ENCODE results near the gene GRM3.

GRM3 gene

DNA sequence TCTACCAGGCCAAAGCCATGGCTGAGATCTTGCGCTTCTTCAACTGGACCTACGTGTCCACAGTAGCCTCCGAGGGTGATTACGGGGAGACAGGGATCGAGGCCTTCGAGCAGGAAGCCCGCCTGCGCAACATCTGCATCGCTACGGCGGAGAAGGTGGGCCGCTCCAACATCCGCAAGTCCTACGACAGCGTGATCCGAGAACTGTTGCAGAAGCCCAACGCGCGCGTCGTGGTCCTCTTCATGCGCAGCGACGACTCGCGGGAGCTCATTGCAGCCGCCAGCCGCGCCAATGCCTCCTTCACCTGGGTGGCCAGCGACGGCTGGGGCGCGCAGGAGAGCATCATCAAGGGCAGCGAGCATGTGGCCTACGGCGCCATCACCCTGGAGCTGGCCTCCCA lies 142.7 kb downstream of the GRM3 start:
- DNase-seq (ENCODE audit: low read depth, low spot score), result no peak

DNA sequence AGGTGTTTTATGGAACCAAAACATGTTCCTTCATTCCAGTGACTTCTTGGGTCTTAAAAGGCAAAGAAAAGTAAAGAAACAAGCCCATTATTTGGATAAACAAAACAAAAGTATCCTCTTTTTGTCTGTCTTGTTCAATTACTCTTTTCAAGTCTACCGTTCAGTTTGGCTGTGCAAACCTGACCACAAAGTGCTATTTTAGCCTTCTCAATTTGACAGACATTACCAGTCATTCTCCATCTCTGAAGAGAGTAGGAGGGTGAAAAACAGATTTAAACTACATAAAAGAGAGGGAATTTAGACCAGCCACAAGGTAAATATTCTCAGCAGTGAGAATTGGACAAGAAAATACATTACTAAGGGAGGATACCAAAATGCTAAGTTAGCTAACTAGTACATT lies 145.2 kb downstream of the GRM3 start:
- no peak for DNase-seq (ENCODE audit: low read depth, low spot score)

DNA sequence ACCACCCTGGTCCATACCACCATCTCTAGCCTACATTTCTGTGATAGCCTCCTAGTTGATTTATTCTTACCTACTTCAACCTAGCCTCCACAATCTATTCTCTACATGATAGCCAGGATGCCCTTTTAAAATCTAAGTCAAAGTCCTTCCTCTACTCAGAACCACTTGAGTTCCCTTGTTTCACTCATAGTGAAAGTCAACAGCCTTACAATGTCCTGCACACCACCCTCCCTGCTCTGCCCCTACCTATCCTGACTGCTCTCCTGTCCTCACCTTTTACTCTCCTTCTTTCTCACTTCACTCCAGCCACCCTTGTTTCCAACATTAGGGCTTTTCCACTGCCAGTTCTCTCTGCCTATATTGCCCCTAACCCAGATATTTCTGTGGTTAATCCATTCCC lies 146.7 kb downstream of the GRM3 start:
- DNase-seq (ENCODE audit: low read depth, low spot score), result no peak

DNA sequence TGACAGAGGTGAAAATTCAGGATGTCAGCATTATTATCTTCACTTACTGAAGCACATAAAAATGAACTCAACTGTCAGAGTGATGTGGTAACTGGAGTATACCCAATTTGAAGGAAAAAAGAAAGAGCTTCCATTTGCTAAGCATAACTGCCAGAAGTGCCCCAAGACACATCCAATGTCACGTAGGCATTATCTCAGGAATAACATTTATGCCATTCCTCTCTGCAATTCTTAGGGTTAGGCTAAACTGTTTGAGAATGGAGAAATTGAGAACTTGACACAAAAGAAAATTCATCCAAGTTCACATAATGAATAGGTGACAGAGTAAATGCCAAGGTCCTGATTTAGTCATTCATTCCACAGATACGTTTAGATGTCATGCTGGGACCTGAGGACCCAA lies 148.6 kb downstream of the GRM3 start:
- DNase-seq (ENCODE audit: low read depth, low spot score), result no peak

DNA sequence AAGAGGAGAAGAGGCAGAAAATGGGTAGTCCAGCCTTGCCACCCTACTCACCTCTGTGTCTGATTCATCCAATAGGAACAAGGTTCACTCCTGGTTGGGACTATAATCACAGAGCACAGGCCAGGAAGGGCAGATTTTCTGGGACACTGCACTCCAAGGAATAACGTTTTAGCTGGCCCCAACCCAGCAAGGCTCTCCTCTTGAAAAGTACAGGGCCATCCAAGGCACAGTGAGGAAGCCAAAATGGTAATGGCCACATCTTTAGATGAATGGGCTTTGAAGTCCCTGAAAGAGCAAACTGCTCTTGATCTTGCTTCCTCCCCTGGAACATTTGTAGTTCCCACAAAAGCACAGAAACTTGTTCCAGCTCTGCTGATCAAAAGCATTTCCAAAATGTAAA lies 149.4 kb downstream of the GRM3 start:
- DNase-seq (ENCODE audit: low read depth, low spot score), result no peak

DNA sequence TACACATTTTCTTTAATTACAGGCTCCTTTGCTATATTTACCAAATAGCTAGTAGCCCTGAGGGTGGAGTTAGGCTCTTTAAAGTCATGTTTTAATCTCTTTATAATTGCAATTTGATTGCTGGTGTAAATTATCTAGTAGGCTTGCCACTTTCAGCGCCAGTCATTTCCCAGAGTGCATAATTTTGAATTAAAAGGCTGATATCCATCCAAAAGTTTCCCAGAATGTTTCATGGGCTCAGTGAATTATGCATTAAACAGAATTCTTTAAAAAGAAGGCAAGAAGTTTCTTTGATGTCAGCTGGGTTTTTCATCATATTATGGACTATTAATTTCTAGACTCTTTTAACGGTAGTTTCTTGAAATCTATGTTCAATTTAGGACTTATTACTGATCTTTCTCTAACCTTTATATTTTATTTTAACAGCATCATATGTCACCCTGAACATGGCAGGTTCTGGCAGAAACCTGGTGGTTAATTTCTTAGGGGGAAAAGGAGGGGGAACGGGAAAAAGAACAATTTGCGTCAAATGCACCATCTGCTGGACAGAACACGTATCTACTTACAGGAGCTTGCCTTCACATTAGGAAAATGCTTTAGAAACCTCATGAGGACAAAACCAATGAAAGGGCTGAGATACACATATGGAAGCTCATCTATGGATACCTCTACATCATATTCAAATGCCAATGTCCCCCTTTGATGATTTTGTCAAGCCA lies 171.1 kb downstream of the GRM3 start:
- peak; percentile 20 for DNase-seq (ENCODE audit: low read depth, low spot score)

DNA sequence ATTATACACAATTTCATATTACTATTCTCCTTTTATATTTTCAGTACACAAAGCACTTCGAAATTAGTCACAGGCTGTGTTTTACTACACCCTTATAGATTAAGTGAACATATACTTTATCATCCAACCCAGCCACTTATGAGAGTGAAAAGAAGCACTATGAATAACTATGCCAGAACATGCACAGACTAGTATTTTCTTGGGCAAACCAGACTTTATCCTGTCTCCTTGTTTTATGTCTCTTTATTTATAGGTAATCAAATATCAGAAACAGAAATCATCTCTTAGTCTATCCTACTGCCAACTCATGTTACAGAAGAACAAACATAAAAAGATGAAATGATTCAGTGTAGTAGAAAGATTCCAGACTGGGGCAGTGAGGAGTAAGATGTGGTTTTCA lies 171.8 kb downstream of the GRM3 start:
- no peak for DNase-seq (ENCODE audit: low read depth, low spot score)

DNA sequence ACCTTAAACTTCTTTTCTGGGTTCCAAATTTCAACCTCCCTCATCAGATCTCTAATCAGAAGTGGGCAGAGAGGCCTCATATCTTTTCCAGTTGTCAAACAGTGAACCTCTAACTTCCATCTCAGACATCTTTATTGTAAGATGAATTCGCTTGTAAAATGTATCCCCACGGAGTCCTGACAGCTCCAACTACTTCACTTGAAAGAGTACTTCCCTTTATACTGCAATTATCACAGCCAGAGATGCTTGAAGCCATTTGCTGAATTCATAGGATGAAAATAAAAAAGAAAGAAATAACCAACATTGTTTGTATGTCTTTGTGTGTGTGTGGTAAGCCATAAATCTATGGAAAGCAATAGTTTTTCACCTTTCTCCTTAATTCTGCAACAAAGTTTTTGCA lies 175.2 kb downstream of the GRM3 start:
- no peak for DNase-seq (ENCODE audit: low read depth, low spot score)

DNA sequence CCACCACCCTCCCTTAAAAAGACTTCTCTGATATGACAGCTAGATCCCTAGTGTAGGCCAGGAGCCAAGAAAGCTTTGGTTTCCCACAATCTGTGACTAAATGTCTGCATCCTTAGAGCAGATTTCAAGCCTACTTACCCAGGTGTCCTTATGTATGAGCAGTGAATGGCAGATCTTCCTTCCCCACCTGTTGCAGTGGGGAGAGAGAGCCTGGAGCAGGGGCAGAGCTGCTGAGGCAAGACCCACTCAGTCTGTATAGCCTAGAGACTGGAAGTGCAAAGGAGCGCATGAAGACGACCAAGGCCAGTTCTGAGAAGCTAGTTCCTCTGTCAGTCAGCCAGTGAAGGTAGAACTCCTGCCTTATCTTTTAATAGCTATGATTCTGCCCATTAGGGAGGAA lies 180.1 kb downstream of the GRM3 start:
- no peak for DNase-seq (ENCODE audit: low read depth, low spot score)

DNA sequence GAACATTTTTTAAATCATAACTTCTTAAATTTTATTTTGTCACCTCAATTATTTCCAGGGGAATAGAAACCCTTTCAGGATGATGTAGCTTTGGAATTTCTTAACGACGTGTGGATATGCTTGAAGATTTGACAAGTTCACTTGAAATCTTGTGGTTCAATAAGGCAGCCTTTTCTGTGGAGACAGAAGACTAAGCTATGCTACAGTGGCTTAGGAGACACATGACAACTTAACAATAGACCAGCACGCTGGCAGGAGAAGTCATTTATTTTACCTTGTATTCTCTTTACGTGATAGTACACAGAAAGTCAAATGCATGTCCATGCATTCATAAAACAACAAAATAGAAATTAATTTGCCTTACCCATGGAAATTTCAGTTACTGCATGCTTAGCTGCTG lies 181.6 kb downstream of the GRM3 start:
- DNase-seq (ENCODE audit: low read depth, low spot score), result no peak

DNA sequence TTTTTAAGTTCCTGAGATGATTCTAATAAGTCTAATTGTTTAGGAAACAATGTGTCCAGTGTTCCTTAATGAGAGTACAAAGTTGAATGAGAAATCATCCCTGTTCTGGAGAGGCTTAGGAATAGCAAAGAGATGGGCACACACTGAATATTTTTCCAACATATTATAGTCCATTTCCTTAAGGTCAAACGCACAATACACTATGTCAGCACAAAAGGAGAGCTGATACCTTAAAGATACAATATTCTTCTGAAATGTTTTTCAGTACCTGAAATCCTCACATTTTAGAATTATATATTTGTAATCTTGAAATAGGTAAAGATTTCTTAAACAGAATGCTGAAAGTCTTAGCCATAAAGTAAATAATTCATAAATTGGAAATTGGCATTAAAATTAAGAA lies 183.2 kb downstream of the GRM3 start:
- no peak for DNase-seq (ENCODE audit: low read depth, low spot score)

DNA sequence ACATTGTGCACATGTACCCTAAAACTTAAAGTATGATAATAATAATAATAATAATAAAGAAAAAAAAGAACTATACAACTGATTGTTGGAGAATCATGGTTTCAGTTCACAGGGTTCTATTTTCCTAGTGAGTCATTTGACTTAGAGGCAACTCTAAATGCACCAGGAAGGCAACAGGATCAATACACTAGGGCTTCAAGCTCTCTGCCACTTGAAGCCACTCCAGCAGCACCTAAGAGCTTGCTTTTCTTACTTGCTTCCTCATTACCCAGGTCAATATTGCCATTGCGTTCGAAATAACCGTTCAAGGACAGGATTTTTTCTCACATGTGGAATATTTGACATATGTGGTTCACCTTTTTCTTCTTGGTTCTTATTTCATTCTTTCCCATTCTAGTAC lies 189.7 kb downstream of the GRM3 start:
- DNase-seq (ENCODE audit: low read depth, low spot score), result no peak

DNA sequence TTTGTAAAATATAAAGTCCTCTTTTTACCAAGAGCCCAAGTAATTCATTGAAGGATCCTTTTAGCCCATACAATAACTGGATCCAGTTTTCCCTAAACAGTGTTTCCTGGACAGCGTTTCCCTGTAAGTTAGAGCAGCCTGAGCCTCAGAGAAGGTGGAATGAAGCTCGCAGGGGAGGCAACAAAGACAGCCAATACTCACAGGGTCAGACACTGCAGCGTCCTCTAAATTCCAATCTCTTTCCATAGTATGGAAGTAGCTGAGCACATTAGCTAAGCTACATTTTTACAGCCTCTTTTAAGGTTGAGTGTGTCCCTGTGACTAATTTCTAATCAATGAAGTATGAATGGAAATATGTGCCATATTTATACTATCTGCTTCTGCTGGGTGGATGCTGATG lies 193.5 kb downstream of the GRM3 start:
- DNase-seq (ENCODE audit: low read depth, low spot score), result no peak

DNA sequence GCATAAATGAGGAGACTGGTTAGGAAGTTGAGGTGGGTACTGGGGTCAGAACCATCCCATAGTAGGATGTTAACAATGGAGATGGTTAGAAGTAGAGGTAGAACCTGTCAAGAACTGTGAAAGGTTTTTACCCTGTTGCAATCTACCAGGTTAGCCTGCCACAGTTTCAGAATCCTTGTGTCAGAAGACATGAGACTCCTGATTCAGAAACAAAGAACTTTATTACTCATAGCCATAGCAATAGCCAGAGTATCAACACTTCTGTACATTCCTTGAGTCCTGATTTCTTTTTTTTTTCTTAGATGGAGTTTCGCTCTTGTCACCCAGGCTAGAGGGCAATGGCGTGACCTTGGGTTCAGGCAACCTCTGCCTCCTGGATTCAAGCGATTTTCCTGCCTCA lies 200.9 kb downstream of the GRM3 start:
- no peak for DNase-seq (ENCODE audit: low read depth, low spot score)

DNA sequence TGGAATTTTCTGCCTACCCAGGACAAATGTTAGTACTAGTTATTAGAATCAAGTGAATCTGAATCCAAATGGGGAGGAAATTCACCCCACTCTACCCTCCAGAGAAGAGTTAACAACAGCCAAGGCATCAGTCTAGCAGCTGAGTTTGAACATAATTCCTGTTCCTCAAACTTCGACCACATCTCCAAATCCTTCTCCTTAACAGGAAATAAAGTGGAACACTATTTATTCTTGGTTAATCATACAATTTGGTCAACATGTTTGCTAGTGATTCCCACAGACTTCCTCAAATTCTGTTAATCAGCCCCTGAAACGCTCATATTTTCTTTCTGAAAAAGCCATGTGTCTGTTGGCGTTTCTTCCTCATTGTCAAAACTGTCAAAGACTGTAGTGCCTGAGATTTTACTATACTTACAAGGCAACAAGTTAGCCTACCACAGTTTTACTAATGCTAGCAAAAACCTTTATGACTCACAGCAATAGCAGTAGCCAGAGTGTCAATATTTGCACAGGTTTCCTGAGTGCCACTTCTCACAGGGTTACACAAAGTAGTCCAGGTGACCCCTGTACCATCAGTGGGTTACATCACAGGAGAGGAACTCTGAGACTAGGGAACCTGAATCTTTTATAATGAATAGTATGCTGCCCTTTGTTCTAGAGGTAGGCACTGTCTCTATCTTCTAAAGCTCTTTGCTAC lies 202.9 kb downstream of the GRM3 start:
- no peak for DNase-seq (ENCODE audit: low read depth, low spot score)

DNA sequence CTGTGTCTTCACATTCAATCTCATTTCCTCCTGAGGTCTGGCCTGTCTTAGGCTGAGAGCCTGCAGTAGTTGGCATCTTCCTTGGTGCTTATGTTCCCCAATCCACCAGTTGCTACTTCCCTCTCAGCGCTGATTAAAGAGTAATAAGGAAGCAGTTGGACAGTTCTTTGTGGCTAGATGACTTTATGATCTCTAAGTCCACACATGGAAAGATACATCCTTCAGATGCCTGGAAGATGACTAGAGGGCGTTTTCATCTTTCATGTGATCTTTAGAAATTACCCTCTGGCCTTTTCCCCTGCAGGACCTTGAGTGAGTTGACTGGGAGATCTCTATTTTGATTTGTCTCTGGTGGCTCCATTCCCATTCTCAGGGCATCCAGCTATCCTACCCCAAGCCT lies 204.5 kb downstream of the GRM3 start:
- DNase-seq (ENCODE audit: low read depth, low spot score), result no peak

DNA sequence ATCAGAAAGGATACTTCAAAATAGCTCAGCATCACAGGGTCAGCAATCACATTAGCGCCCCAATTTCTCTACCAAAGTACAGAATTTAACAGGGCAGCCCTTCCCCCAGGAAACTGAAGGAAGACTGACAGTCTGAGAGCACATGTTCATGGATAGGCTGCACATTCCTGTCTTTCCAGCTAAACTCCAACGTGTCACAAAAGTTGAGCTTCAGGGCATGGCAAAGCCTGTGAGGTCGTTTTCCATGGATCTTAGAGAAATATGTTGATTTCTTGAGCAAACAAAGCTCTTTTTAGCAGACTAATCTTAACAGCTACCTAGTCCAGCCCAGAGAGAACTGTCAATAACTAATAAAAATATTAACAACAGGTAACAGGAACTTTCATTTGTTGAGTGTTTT lies 207.9 kb downstream of the GRM3 start:
- no peak for DNase-seq (ENCODE audit: low read depth, low spot score)

DNA sequence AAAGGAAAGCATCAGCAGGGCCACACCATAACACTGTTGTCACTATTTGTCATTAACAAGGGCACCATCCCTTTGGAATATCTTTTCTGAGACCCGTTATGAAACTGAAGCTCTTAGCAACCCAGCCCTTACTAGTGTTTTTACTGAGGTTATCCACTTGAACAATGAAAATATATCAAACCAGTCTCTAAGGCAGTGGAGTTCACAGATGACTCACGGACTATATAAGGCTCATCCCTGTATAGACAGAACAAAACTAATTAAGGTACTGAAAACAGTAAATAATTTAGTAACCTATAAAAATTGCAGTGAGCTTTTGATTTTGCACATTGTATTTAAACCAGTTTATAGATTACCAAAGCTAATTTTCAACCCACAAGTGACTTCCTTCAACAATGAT lies 219.7 kb downstream of the GRM3 start:
- no peak for DNase-seq (ENCODE audit: low read depth, low spot score)

DNA sequence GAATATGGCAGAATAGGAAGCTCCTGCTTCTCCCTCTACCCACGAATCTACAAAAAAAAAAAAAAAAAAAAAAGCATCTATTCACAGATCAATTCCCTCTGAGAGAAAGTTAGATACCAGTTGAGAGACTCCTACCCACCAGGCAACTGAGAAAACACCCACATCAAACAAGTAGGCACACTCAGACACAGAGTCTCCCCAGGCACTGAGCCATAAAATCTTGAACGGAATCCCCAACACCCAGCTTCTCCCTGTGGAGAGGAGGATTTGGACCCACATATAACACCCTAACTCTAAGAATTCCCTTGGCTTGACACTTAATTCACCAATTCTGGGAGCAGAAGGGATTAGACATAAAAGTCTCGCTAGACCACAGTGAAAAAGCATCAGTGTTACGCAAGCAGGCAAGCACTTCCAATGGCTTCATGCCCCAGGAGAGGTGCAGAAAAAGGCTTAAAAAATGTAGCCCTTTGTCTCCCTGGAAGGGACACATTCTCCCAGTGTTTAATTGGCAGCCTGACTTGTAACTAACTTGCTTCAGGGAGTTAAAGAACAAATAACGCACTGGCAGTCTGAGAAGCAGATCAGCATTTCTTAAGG lies 223.6 kb downstream of the GRM3 start:
- no peak for DNase-seq (ENCODE audit: low read depth, low spot score)

DNA sequence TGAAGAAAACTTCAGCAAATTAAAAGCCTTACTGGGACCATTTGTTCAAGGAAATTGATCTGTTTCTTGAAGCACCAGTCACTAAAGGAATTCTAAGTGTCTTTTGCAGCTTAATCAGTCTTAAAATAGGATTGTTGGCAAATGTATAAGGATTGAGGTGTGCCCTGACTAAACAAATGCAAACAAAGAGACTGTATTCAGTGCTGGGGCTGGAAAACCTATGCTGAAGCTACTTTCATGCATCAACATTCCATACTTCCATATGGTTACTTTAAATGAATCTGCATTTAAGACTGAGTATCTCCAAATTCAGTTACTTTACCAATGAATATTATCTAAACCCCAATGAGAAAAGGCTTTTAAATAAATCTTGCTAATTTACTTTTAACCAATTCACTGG lies 232.4 kb downstream of the GRM3 start:
- DNase-seq (ENCODE audit: low read depth, low spot score), result no peak

DNA sequence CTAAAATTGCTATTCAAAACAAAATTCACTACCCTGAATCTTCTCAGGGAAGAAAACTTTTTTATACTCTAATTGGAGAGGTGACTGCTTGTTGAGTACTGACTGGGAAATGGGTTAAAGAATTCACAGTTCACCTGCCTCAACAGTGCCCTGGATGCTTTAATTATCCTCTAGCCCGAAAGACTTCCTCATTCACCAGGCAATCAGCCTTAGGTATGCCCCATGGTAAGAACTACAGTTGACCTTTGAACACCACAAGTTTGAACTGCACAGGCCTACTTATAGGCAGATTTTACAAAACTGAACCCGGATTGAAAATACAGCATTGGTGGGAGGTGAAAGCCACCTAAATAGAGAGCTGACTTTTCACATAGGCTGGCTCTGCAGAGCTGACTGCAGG lies 240.4 kb downstream of the GRM3 start:
- no peak for DNase-seq (ENCODE audit: low read depth, low spot score)

DNA sequence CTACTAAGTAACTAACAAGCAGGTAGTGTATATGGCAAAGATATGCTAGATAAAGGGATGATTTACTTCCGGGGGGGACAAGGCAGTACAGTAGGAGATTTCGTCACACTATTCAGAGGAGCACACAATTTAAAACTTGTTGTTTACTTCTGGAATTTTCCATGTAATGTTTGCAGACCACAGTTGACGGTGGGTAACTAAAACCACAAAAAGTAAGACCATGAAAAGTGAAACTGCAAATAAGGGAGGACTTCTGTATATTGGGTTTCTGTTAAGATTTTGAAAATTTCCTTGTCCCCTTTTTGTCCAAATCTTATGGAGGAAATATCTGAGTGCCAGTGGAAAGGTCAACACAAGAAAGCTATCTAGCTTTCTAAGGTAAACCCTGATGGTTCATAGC lies 245.8 kb downstream of the GRM3 start:
- no peak for DNase-seq (ENCODE audit: low read depth, low spot score)

DNA sequence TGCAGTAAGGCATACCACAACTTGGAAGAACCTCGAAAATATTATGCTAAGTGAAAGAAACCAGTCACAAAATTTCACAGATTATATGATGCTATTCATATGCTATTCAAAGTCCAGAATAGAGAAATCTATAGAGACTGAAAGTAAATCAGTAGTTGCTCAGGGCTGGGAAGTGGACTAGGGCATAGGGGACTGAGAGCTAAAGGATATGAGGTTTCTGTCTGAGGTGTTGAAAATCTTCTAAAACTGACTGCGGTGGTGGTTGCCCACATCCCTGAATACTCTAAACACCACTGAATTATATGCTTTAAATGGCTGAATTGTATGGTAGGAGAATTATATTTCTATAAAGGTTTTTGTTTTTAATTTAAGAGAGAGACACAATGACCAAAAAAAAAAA lies 254.5 kb downstream of the GRM3 start:
- DNase-seq (ENCODE audit: low read depth, low spot score), result no peak

Measured in iPS DF 19.7 (cell line).